WI38 (cell line): Measurements from ENCODE around the gene LINC00305.

Source experiments
- H3K4me3 ChIP-seq: 2 replicates; pipeline ENCODE4 v1.5.1; 2011; ENCODE audit warnings: low read depth, mild to moderate bottlenecking, control low read depth, low read length
- CTCF ChIP-seq: IDR thresholded peaks from 2 replicates; pipeline ENCODE4 v1.5.1; 2012; ENCODE audit warnings: low read depth, mild to moderate bottlenecking, control low read depth, low read length

LINC00305 gene

GRCh38 chr18:64083916-64084315, 65.0 kb downstream of the LINC00305 start:
- no peak overlapping the region for H3K4me3 ChIP-seq
- TF ChIP-seq CTCF = no peak

GRCh38 chr18:64082513-64082912, 66.4 kb downstream of the LINC00305 start:
- no peak for TF ChIP-seq CTCF
- H3K4me3 ChIP-seq = no peak overlapping the region

GRCh38 chr18:64082054-64082453, 66.8 kb downstream of the LINC00305 start:
- no peak overlapping the region for H3K4me3 ChIP-seq
- no peak for TF ChIP-seq CTCF

GRCh38 chr18:64073971-64074370, 74.9 kb downstream of the LINC00305 start:
- no peak for TF ChIP-seq CTCF
- H3K4me3 ChIP-seq = no peak overlapping the region

- TF ChIP-seq CTCF = no peak
- no peak overlapping the region for H3K4me3 ChIP-seq
Measured at GRCh38 chr18:64055019-64055418, 93.9 kb downstream of the LINC00305 start.

GRCh38 chr18:64053246-64053645, 95.6 kb downstream of the LINC00305 start:
- no peak overlapping the region for H3K4me3 ChIP-seq
- no peak for TF ChIP-seq CTCF

- TF ChIP-seq CTCF = no peak
- no peak overlapping the region for H3K4me3 ChIP-seq
Measured at GRCh38 chr18:64052772-64053171, 96.1 kb downstream of the LINC00305 start.
